GM20000 (cell line): ENCODE data around the gene GPR32.
"Not testable (repeated sequence)": the region's sequence is repeated elsewhere in the genome, so short reads cannot be mapped to it uniquely, and the experiment has no call there.

Experiments
- DNase-seq: peaks from one replicate; pipeline ENCODE4 v3.0.0; 2012; ENCODE audit warnings: low spot score
- CTCF ChIP-seq: IDR thresholded peaks from 2 replicates; pipeline ENCODE4 v1.5.1; 2012; ENCODE audit warnings: mild to moderate bottlenecking, control low read depth; ENCODE audit errors: extremely low read depth, missing control alignments

The GPR32 gene

GRCh38 chr19:50753879-50754278, 16.4 kb upstream of the GPR32 start:
- TF ChIP-seq CTCF = no peak
- no peak for DNase-seq

GRCh38 chr19:50756244-50756643, 14.0 kb upstream of the GPR32 start:
- DNase-seq = not testable (repeated sequence)

GRCh38 chr19:50757624-50758023, 12.6 kb upstream of the GPR32 start:
- not testable (repeated sequence) for DNase-seq

- DNase-seq = not testable (repeated sequence)
Measured at GRCh38 chr19:50759076-50759475, 11.2 kb upstream of the GPR32 start.

GRCh38 chr19:50759886-50760285, 10.4 kb upstream of the GPR32 start:
- DNase-seq = no peak
- TF ChIP-seq CTCF = no peak

- not testable (repeated sequence) for DNase-seq
Measured at GRCh38 chr19:50761501-50761900, 8.8 kb upstream of the GPR32 start.

- not testable (repeated sequence) for DNase-seq
Measured at GRCh38 chr19:50763521-50763920, 6.7 kb upstream of the GPR32 start.

GRCh38 chr19:50764409-50764808, 5.9 kb upstream of the GPR32 start:
- DNase-seq = no peak

GRCh38 chr19:50766746-50767145, 3.5 kb upstream of the GPR32 start:
- not testable (repeated sequence) for DNase-seq

More at GRCh38 chr19:50764409-50764808, 5.9 kb upstream of the GPR32 start:
- no peak for TF ChIP-seq CTCF

GRCh38 chr19:50767263-50767662, 3.0 kb upstream of the GPR32 start:
- not testable (repeated sequence) for DNase-seq

GRCh38 chr19:50768277-50768676, 2.0 kb upstream of the GPR32 start:
- DNase-seq = no peak

More at GRCh38 chr19:50768277-50768676, 2.0 kb upstream of the GPR32 start:
- TF ChIP-seq CTCF = no peak
